ENCODE results near the gene INTS15.
"Not testable (repeated sequence)": the region's sequence is repeated elsewhere in the genome, so short reads cannot be mapped to it uniquely, and the experiment has no call there.

Gene INTS15

GRCh38 chr7:6589829-6590644 lies at the start of gene INTS15:
INTS15 (plus strand) TSS chr7:6590021; CDS start chr7:6590284, 263 bp downstream.
- DNase-seq (ENCODE audit: low spot score): peak; percentile 97

GRCh38 chr7:6542368-6542767 lies 47.5 kb upstream of the INTS15 start:
- DNase-seq (ENCODE audit: low spot score): no peak

- no peak for DNase-seq (ENCODE audit: low spot score)
These were observed 44.3 kb upstream of the INTS15 start for GRCh38 chr7:6545398-6546126.

- DNase-seq (ENCODE audit: low spot score): peak; percentile 76
These were observed 43.1 kb upstream of the INTS15 start for GRCh38 chr7:6546498-6547251.

- no peak for DNase-seq (ENCODE audit: low spot score)
These were observed 42.4 kb upstream of the INTS15 start for GRCh38 chr7:6547400-6547799.

GRCh38 chr7:6551016-6551511 lies 38.8 kb upstream of the INTS15 start, which contains the start of gene GRID2IP:
GRID2IP (minus strand) TSS chr7:6551461; CDS start chr7:6551436, 25 bp downstream.
- DNase-seq (ENCODE audit: low spot score): peak; percentile 19

- peak; percentile 29 for DNase-seq (ENCODE audit: low spot score)
These were observed 36.3 kb upstream of the INTS15 start for GRCh38 chr7:6553448-6554044.

- no peak for DNase-seq (ENCODE audit: low spot score)
These were observed 35.0 kb upstream of the INTS15 start for GRCh38 chr7:6554848-6555247.

GRCh38 chr7:6556196-6556595 lies 33.6 kb upstream of the INTS15 start:
- DNase-seq (ENCODE audit: low spot score): peak; percentile 68

- DNase-seq (ENCODE audit: low spot score): peak; percentile 58
These were observed 31.0 kb upstream of the INTS15 start for GRCh38 chr7:6558837-6559236.

GRCh38 chr7:6559896-6560295 lies 29.9 kb upstream of the INTS15 start:
- DNase-seq (ENCODE audit: low spot score): peak; percentile 31

- no peak for DNase-seq (ENCODE audit: low spot score)
These were observed 27.7 kb upstream of the INTS15 start for GRCh38 chr7:6562106-6562505.

- no peak for DNase-seq (ENCODE audit: low spot score)
These were observed 25.7 kb upstream of the INTS15 start for GRCh38 chr7:6563936-6564770.

GRCh38 chr7:6565655-6566054 lies 24.2 kb upstream of the INTS15 start:
- DNase-seq (ENCODE audit: low spot score): no peak

GRCh38 chr7:6567886-6568285 lies 21.9 kb upstream of the INTS15 start:
- DNase-seq (ENCODE audit: low spot score): no peak

- no peak for DNase-seq (ENCODE audit: low spot score)
These were observed 18.6 kb upstream of the INTS15 start for GRCh38 chr7:6571160-6571779.

- DNase-seq (ENCODE audit: low spot score): no peak
These were observed 14.4 kb upstream of the INTS15 start for GRCh38 chr7:6575281-6576023.

GRCh38 chr7:6576024-6576866 lies 13.6 kb upstream of the INTS15 start:
- peak; percentile 30 for DNase-seq (ENCODE audit: low spot score)

GRCh38 chr7:6576867-6577368 lies 12.9 kb upstream of the INTS15 start:
- not testable (repeated sequence) for DNase-seq (ENCODE audit: low spot score)

Measured in iPS-NIHi11 (cell line).